Cardiac muscle cell (in vitro differentiated cells and primary cell): Measurements from ENCODE around the gene VIT. TPM values are rescaled to one million over a fixed set of nuclear protein-coding genes. Genes with fewer than 3 reads are reported as not detected.

Experiments
- DNase-seq, 2 donors: peaks; one replicate each; pipeline versions ENCODE4 v3.0.0 to v3.0.0-alpha.2; 2010 to 2017; ENCODE audit warnings: low read depth in 1 of 2, low spot score in 1 of 2
- H3K27ac ChIP-seq: fragments of 200-600 bp; sonication (generic); 2 replicates; pipeline ENCODE4 v1.5.1; 2016
- H3K27me3 ChIP-seq: fragments of 200-600 bp; sonication (generic); 2 replicates; pipeline ENCODE4 v1.6.0; 2016; ENCODE audit warnings: control low read depth
- H3K36me3 ChIP-seq: fragments of 200-600 bp; sonication (generic); 2 replicates; pipeline ENCODE4 v1.5.1; 2016; ENCODE audit warnings: control low read depth
- H3K4me1 ChIP-seq: fragments of 200-600 bp; sonication (generic); 2 replicates; pipeline ENCODE4 v1.8.1; 2017; ENCODE audit warnings: low read depth, mild to moderate bottlenecking, mixed run types
- H3K4me3 ChIP-seq: fragments of 200-600 bp; sonication (generic); 2 replicates; pipeline ENCODE4 v1.5.1; 2016; ENCODE audit warnings: mild to moderate bottlenecking
- H3K9me3 ChIP-seq: fragments of 200-600 bp; sonication (generic); 2 replicates; pipeline ENCODE4 v1.5.1; 2017; ENCODE audit warnings: low read depth, mild to moderate bottlenecking, control low read depth
- CTCF ChIP-seq: IDR thresholded peaks from 2 replicates; pipeline ENCODE4 v1.5.1; 2012; ENCODE audit warnings: low read depth, mild to moderate bottlenecking, low read length
- polyA plus RNA-seq: library from polyadenylated mRNA; unstranded; fragments of >200 nt; fragmentation: Nextera tagmentation; extraction: Ambion mirVana; gene quantifications from 2 replicates; pipeline ENCODE4 v1.2.1, GENCODE V29; 2016
- total RNA-seq: library from RNA; depleted of rRNA; stranded (reverse); fragments of >200 nt; gene quantifications from 2 replicates; pipeline ENCODE4 v1.2.3, GENCODE V29; 2016

The VIT gene
- total and polyA plus RNA-seq, 2 experiments from 2014 or later, result not detected

GRCh38 chr2:36731941-36732672, 35.6 kb downstream of the VIT start:
- H3K27me3 ChIP-seq, result no peaks in the 10 kb centered on the region
- no peaks in the 10 kb centered on the region for H3K4me1 ChIP-seq
- H3K36me3 ChIP-seq, result no peaks in the 10 kb centered on the region
- peak in 1 of 2 donors; percentile 3 for DNase-seq
- H3K4me3 ChIP-seq, result no peak overlapping the region
- no peak overlapping the region for H3K27ac ChIP-seq
- no peak for TF ChIP-seq CTCF
- no peaks in the 10 kb centered on the region for H3K9me3 ChIP-seq

GRCh38 chr2:36732673-36733036, 36.1 kb downstream of the VIT start:
- no peak for TF ChIP-seq CTCF
- DNase-seq, result no peak
- no peak overlapping the region for H3K27ac ChIP-seq

GRCh38 chr2:36733215-36733614, 36.7 kb downstream of the VIT start:
- peak in 1 of 2 donors; percentile 2 for DNase-seq
- H3K36me3 ChIP-seq, result no peaks in the 10 kb centered on the region
- no peaks in the 10 kb centered on the region for H3K27me3 ChIP-seq
- H3K4me1 ChIP-seq, result no peaks in the 10 kb centered on the region
- H3K4me3 ChIP-seq, result no peak overlapping the region
- H3K27ac ChIP-seq, result no peak overlapping the region
- H3K9me3 ChIP-seq, result no peaks in the 10 kb centered on the region
- no peak for TF ChIP-seq CTCF

More at GRCh38 chr2:36732673-36733036, 36.1 kb downstream of the VIT start:
- H3K4me1 ChIP-seq, result no peaks in the 10 kb centered on the region
- H3K27me3 ChIP-seq, result no peaks in the 10 kb centered on the region
- no peaks in the 10 kb centered on the region for H3K36me3 ChIP-seq
- no peaks in the 10 kb centered on the region for H3K9me3 ChIP-seq
- no peak overlapping the region for H3K4me3 ChIP-seq

- H3K27me3 ChIP-seq, result no peaks in the 10 kb centered on the region
- H3K4me3 ChIP-seq, result no peak overlapping the region
- no peak for TF ChIP-seq CTCF
- H3K27ac ChIP-seq, result no peak overlapping the region
- no peaks in the 10 kb centered on the region for H3K4me1 ChIP-seq
- H3K36me3 ChIP-seq, result no peaks in the 10 kb centered on the region
- peak in 1 of 2 donors; percentile 47 for DNase-seq
- H3K9me3 ChIP-seq, result no peaks in the 10 kb centered on the region
These were observed 37.8 kb downstream of the VIT start for GRCh38 chr2:36734304-36734703.

GRCh38 chr2:36737131-36737750, 40.7 kb downstream of the VIT start:
- TF ChIP-seq CTCF, result no peak
- no peak for DNase-seq

More at GRCh38 chr2:36737131-36737750, 40.7 kb downstream of the VIT start:
- Histone ChIP-seq H3K36me3 (no peaks in the 10 kb centered on the region), H3K9me3 (no peaks in the 10 kb centered on the region), H3K27ac (no peak overlapping the region), H3K4me3 (no peak overlapping the region), H3K4me1 (no peaks in the 10 kb centered on the region), H3K27me3 (no peaks in the 10 kb centered on the region)
